ENCODE results near the gene RTL1. TPM values are rescaled to one million over a fixed set of nuclear protein-coding genes. Genes with fewer than 3 reads are reported as not detected.
A peak's percentile ranks its signal among the peaks of the same experiment; 100 is the strongest.

RTL1 gene
- total RNA-seq, 1 experiment from 2014 or later: 0.24 TPM

DNA sequence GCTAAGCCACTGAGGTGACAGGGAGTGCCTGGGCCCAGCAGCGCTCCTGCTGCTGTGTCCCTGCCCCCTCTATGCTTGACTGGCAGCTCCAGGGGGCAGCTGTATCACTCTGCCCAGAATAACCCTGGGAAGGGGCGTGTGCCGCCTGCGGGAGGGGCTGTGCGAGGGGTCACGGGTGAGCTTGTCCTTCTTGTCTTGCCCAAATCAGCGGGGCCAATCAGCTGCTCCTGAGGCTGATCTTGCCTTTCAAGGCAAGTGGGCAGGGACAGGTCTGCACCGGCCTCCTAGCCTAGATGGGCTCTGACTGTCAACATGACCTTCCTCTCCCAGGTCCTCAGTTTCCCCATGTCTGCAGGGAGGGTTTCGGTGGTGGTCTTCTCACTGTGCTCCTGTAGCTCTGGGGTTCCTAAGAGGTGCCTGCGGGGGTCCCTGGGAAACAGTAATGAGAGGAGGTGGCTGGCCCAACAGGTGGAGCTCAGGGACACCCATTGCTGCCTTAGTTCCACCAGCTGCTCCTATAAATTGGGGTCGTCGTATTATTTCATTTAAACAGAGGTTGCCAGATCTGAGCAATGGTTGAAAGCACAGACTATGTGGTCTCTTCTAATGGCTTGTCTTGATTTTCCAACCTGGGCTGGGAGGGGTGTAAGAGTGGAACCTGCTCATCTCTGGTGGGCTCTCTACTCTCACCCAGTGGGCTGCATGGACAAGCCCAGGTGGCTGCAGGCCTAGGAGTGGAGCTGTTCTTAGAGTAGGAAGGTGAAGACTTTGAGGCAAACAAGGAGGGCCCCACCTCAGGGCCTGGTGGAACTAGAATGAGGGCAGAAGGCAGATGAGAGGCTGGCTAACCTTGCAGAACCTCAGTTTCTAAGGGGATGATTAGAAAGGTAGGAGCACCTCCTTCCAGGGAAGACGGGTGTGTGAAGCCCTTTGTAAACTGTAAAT lies 11.7 kb downstream of the RTL1 start:
- H3K4me1 Mint-ChIP-seq (ENCODE audit: low read depth, unreplicated experiment): peaks cover 13% of the 10 kb centered on the region
- TF ChIP-seq, protein P1, sequence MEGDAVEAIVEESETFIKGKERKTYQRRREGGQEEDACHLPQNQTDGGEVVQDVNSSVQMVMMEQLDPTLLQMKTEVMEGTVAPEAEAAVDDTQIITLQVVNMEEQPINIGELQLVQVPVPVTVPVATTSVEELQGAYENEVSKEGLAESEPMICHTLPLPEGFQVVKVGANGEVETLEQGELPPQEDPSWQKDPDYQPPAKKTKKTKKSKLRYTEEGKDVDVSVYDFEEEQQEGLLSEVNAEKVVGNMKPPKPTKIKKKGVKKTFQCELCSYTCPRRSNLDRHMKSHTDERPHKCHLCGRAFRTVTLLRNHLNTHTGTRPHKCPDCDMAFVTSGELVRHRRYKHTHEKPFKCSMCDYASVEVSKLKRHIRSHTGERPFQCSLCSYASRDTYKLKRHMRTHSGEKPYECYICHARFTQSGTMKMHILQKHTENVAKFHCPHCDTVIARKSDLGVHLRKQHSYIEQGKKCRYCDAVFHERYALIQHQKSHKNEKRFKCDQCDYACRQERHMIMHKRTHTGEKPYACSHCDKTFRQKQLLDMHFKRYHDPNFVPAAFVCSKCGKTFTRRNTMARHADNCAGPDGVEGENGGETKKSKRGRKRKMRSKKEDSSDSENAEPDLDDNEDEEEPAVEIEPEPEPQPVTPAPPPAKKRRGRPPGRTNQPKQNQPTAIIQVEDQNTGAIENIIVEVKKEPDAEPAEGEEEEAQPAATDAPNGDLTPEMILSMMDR (IDR thresholded peaks at IDR 0.05; ENCODE audit: unreplicated experiment): no peak
- no peak overlapping the region for H3K4me3 Mint-ChIP-seq (ENCODE audit: low read depth, unreplicated experiment)
- CTCF ChIA-PET: no interaction called here
- no peak for DNase-seq
- H3K36me3 Mint-ChIP-seq (ENCODE audit: insufficient read depth, unreplicated experiment): peaks cover 7% of the 10 kb centered on the region
- no TSS peak for BruUV-seq (replicated peaks)
- no peaks in the 10 kb centered on the region for H3K9me3 Mint-ChIP-seq (ENCODE audit: low read depth, unreplicated experiment)
- no peaks in the 10 kb centered on the region for H3K27me3 Mint-ChIP-seq (ENCODE audit: unreplicated experiment)
- intact Hi-C loops (cut with micrococcal nuclease; ENCODE audit: unreplicated experiment): no loop called here
- no peak overlapping the region for H3K27ac Mint-ChIP-seq (ENCODE audit: unreplicated experiment)

DNA sequence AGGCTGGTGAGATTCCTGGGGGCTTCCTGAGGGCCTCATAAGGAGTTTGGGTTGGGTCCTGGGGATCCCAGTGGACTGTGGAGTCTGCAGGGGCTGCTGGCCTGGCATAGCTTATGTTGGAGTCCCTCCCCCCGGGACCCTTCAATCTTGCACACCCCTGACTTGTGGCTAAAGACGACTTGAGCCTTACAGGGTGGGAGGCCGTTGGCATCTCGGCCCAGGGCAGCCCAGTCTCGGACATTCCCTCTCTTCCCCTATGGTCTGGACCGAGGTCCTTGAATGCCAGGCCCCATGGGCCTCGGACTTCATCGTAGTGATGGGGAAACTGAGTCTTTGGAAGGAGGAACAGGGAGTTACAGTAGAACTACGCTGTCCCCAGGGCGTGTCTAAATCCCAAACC lies 12.5 kb downstream of the RTL1 start:
- CTCF ChIA-PET: no interaction called here
- BruUV-seq (replicated peaks): no TSS peak
- TF ChIP-seq, protein P1 (IDR thresholded peaks at IDR 0.05; ENCODE audit: unreplicated experiment): no peak
- intact Hi-C loops (cut with micrococcal nuclease; ENCODE audit: unreplicated experiment): no loop called here
- Mint-ChIP-seq H3K4me3 (ENCODE audit: low read depth, unreplicated experiment) (no peak overlapping the region), H3K36me3 (ENCODE audit: insufficient read depth, unreplicated experiment) (peaks cover 7% of the 10 kb centered on the region), H3K27ac (ENCODE audit: unreplicated experiment) (no peak overlapping the region), H3K27me3 (ENCODE audit: unreplicated experiment) (no peaks in the 10 kb centered on the region), H3K4me1 (ENCODE audit: low read depth, unreplicated experiment) (peaks cover 13% of the 10 kb centered on the region), H3K9me3 (ENCODE audit: low read depth, unreplicated experiment) (no peaks in the 10 kb centered on the region)
- DNase-seq: no peak

DNA sequence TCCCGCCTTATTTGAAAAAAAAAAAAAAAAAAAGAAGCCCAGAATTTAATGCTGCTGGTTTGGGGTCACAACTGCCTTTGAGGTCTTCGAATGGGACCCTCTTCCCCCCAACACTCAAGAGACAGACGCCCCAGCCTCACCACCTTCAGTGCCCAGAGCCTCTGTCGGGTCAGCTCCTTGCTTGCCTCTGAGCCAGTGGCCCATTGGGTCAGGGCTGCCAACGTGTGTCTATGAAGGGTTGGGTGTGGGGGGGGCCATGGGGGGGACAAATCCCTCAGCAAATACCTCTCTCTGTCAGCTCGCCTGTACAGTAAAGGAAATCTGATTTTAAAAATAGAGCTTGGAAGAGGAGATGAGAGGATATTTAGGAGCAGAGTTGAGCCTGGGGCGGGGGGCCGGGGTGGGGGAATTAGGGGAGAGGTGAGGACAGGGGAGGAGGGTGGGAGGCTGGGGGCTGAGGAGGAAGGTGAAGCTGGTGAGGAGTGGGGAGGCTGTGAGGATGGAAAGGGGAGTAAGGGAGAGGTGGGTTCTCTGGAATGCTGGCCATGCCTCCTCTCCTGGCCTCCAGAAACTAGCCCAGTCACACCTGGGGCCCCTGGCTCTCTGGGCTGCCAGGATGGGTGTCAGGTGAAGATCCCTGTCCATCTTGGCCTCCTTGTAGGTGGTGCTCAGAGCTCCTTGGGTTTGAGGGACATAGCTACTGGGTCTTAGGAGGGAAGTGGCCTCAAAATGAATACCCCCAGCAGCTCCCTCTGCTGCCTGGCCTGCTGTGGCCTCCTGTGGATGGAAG lies 13.3 kb downstream of the RTL1 start:
- CTCF ChIA-PET: interaction anchor here (0.9 kb wide), 1 partner anchor 480 kb away, joined by 3 read pairs; no protein-coding TSS in a partner anchor
- Mint-ChIP-seq H3K27ac (ENCODE audit: unreplicated experiment) (no peak overlapping the region), H3K4me1 (ENCODE audit: low read depth, unreplicated experiment) (peaks cover 13% of the 10 kb centered on the region), H3K27me3 (ENCODE audit: unreplicated experiment) (no peaks in the 10 kb centered on the region), H3K4me3 (ENCODE audit: low read depth, unreplicated experiment) (no peak overlapping the region), H3K9me3 (ENCODE audit: low read depth, unreplicated experiment) (peaks cover 2% of the 10 kb centered on the region), H3K36me3 (ENCODE audit: insufficient read depth, unreplicated experiment) (peaks cover 7% of the 10 kb centered on the region)
- TF ChIP-seq, protein P1 (IDR thresholded peaks at IDR 0.05; ENCODE audit: unreplicated experiment): no peak
- intact Hi-C loops (cut with micrococcal nuclease; ENCODE audit: unreplicated experiment): no loop called here
- BruUV-seq (replicated peaks): no TSS peak
- DNase-seq: no peak

DNA sequence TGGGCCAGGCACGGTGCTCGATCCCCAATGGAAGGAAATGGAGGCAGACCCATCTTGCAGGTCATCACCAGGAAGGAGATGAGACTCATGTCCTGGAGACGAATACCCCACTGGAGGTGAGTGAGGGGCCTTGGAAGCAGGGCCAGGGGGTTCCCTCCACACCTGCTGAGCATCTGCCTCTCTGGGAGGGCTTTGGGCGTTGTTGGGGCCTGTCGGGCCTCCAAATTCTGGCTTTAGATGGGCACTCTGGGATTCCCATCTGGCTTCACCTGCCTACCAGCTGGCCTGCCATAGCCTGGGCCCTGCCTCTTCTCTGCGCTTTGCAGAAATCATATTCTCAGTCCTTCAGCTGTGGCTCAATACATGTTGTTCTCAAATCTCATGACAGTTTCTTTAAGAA lies 13.9 kb downstream of the RTL1 start:
- no peaks in the 10 kb centered on the region for H3K27me3 Mint-ChIP-seq (ENCODE audit: unreplicated experiment)
- intact Hi-C loops (cut with micrococcal nuclease; ENCODE audit: unreplicated experiment): no loop called here
- H3K4me3 Mint-ChIP-seq (ENCODE audit: low read depth, unreplicated experiment): no peak overlapping the region
- H3K4me1 Mint-ChIP-seq (ENCODE audit: low read depth, unreplicated experiment): peaks cover 13% of the 10 kb centered on the region
- H3K36me3 Mint-ChIP-seq (ENCODE audit: insufficient read depth, unreplicated experiment): peaks cover 7% of the 10 kb centered on the region
- BruUV-seq (replicated peaks): no TSS peak
- TF ChIP-seq, protein P1 (IDR thresholded peaks at IDR 0.05; ENCODE audit: unreplicated experiment): no peak
- H3K27ac Mint-ChIP-seq (ENCODE audit: unreplicated experiment): peak overlapping the region; percentile 27
- DNase-seq: no peak
- CTCF ChIA-PET: interaction anchor here (0.9 kb wide), 1 partner anchor 479 kb away, joined by 3 read pairs; no protein-coding TSS in a partner anchor
- peaks cover 3% of the 10 kb centered on the region for H3K9me3 Mint-ChIP-seq (ENCODE audit: low read depth, unreplicated experiment)
